ENCODE data around the gene KIF12.

KIF12 gene

DNA sequence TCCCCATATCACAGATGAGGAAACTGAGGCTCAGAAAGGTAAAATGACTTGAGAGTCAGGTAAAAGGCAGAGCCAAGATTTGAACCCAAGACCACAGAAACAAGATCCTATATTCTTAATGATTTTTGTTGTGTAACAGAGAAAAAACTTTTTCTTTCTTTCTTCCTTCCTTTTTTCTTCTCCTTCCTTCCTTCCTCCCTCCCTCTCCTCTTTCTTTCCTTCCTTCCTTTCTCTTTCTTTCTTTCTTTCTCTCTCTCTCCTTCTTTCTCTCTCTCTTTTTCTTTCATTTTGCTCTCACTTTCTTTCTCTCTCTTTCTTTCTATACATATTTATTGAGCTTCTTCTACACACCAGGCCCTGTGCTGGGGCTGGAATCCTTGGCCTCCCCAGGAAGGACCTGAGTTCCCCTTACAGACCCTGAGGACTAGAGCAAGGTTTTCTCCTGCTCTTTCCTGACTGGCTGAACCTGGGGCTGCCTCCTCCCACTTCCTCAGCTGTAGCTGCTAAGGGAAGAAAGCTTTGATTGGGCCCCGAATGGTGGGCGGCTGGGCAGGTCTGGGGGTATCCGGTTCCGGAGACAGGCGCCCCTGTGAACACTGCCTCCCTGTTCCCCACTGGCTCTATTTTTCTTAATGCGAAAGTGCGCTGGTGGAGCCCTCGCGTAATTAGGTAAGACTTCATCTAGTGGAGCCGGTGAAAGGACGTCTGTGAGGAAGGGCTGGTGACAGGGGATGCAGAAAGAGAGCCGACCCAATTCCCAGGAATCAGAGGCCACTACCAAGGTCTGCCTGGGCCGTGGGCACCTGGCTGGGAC, 27.4 kb upstream of the KIF12 start:
- no peak for TF ChIP-seq GATA3 (IDR thresholded peaks at IDR 0.05; ENCODE audit: low read depth, low read length)
- no peak for TF ChIP-seq GATA2 (IDR thresholded peaks at IDR 0.05; ENCODE audit: low read depth, low read length)

DNA sequence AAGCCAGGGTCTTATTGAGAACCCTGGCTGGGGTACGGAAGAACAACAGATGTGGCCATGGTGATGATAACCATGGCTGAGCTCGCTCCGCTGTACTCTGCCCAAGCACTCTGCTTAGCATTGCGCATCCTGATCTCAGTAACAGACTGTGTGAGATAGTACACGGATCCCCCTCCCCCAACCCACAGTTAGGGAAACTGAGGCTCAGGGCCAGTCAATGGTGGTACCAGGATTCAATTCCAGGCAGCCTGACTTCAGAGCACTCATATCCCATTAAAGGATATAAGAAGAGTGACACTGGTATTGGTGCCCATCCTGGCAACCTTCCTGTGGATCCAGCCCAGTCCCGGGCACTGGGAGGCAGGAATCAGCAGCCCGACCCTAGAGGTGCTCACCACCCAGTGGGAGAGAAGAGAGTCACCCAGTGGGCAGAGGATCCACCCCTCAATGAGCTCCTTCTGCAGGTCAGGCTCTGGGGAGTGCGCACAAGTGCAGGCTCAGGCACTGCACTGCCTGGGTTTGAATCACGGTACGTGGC, 26.5 kb upstream of the KIF12 start:
- TF ChIP-seq GATA3 (IDR thresholded peaks at IDR 0.05; ENCODE audit: low read depth, low read length), result no peak
- no peak for TF ChIP-seq GATA2 (IDR thresholded peaks at IDR 0.05; ENCODE audit: low read depth, low read length)

DNA sequence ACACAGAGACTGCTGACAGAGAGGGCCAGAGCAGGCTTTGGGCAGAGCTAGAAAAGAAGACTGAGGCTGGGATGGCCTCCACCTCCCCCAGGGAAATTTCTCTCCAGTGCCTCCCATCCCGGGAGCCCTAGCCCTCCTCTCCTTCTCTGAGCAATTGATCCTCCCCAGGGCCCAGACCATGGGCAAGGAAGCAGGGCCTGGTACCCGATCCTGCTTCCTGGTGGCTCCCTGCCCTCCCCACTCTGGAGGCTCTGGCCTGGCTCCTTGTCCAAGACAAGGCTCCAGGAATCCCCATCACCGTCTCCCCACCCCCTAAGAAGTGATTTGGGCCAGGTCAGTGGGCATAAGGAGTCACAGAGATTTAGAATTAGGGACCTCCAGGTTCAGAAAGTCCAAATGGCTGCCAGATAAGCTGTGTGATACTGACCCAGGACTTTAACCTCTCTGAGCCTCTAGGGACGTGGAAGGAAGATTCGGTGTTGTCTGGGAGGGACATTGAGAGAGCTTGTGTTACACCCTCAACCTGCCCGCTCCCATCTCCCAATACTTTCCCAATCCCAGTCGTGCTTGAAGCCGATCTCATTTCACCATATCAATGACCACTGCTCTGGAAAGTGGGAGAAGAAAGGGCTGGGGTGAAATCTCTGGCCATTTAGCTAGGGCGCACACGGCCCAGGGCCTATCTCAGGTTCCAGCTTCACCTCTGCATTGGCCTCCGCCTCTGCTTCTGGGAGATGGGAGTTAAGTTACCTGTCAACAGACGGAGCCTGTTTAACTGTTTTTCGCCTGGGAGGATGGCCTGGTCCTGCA, 25.8 kb upstream of the KIF12 start:
- TF ChIP-seq GATA3 (IDR thresholded peaks at IDR 0.05; ENCODE audit: low read depth, low read length), result no peak
- no peak for TF ChIP-seq GATA2 (IDR thresholded peaks at IDR 0.05; ENCODE audit: low read depth, low read length)

DNA sequence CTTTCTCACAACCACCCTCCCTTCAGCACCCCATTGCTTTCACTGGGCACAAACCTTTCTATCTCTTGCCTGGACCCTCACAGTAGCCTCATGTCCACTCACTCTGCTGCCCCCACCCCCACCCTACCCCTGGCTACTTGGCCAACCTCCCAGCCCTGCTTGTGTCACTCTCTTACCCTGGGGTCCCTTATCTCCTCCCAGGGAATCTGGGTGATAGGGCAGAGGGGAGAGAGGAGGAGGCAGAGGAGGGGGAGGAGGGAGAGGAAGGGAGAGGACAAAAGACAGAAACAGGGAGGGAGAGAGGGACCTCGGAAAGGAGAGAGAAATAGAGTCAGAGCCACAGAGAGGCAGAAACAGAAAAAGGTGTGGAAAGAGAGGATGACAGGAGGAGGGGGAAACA, 25.0 kb upstream of the KIF12 start:
- no peak for TF ChIP-seq GATA2 (IDR thresholded peaks at IDR 0.05; ENCODE audit: low read depth, low read length)
- no peak for TF ChIP-seq GATA3 (IDR thresholded peaks at IDR 0.05; ENCODE audit: low read depth, low read length)

DNA sequence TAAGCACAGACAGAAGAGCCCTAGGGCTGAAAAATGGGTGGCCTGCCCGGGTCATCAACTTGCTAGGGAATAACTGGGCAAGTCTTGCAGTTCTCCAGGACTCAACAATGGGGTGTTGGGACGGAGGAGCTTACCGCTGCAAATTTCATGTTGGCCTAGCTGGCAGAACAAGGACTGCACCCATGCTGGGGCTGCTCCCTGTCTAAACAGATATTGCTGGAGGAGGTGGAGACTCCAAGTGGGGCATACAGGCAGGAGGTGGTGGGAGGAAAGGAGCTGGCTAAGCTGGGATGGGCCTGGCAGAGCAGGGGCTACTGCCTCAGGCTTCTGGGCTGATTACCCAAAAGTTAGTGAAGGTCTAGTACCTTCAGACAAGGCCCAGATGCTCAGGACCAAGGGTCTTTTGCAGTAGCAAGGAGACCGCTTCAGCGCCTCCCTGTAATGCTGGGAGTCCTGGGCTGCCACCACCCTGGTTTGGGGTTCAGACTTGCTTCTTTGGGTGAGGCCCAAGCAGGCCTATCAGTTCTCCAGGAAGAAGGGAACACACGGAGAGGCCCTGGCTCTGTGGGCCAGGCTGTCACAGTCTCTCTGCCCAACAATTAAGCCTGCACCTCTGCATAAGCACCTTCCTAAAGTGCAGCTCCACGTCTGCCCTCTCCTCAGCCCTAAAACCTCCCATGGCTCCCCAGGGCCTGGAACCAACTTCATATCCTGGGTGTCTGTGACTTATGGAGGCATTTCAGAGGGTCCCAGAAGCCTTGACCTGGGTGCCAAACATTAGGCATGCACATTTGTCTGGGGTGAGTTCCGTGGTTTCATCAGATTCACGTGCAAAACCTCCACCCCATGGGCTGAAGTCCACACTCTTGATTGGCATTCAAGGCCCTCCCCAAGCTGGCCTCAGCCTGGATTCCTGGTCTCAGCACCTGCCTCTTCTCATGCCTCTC, 24.2 kb upstream of the KIF12 start:
- TF ChIP-seq GATA2 (IDR thresholded peaks at IDR 0.05; ENCODE audit: low read depth, low read length), result no peak
- no peak for TF ChIP-seq GATA3 (IDR thresholded peaks at IDR 0.05; ENCODE audit: low read depth, low read length)

DNA sequence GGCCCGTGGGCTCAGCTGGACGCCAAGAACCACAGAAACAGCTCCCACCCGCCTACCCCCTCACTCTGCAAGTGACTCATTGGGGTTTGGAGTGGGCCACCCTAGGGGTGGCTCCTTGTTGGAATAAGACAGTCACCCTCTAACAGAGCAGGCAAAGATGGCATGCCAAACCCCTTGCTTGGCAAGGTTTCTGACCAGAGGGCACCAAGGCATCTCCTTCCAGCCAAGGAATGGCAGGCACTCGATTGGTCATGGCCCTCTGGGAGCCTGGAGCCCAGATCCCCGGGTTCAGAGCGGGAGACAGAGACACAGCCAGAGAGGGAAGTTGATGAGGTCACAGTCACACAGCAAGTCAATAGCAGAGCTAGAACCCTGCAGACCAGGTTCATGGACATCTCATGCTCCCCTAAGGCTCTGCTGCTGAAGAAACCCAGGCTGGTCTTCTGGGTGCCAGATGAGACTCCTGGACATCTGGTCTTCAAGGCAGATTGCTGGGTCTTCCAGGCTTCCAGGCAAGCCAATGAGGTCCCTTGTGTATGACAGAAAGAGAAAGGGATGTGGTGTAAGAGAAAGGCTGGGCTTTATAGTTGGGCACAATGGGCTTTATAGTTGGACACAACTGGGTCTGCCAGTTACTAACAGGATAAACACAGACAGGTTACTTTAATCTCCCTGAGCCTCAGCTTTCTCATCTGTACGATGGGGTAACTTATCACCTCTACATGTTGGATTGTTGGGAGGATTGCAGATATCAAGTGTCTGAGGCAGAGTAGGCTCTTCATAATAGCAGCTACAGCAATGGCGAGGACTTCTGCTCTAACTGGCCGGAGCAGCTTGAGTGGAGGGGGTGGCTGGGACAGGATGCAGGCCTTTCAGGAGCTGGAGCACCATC, 23.3 kb upstream of the KIF12 start:
- TF ChIP-seq GATA2 (IDR thresholded peaks at IDR 0.05; ENCODE audit: low read depth, low read length), result no peak
- no peak for TF ChIP-seq GATA3 (IDR thresholded peaks at IDR 0.05; ENCODE audit: low read depth, low read length)

DNA sequence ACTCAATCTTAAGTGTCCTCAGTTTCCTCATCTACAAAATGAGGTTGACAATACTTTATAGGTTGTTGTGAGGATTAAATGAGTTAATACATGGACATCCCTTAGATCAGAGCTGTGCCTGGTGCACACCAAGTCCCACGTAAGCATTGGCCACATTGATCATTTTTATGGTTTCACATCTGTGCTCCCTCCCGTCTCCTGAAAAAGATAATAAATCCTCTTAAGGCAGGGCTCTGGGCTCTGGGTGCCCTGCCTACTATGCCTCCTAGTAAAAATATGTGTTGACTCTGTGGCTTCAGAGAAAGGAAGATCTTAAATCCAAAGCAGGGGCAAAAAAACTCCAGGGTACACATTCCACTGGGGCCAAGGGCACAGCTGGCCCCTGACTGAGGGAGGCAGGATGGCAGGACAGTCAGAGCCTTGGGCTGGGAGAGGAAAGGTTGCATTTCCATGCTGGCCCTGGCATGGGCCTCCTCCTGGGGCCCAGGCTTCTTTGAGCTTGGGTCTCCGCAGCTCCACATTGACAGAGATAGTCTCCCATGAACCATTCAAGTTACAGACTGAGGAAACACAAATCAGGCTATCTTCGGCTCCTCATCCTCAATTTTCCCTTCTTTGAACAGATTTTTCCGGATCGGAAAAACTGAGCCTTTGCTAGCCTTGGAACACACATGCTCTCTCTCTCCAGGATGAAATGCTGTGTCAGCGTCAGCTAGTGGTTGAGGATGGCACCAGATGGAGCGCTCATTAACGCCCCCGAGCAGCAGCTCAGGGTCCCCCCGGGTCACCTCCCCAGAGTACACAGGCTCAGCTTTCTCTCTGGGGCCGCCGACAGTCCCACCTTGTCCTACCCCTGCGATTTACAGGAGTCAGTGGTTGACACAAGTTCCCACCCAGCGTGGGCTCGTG, 22.4 kb upstream of the KIF12 start:
- TF ChIP-seq GATA2 (IDR thresholded peaks at IDR 0.05; ENCODE audit: low read depth, low read length) (no peak), GATA3 (IDR thresholded peaks at IDR 0.05; ENCODE audit: low read depth, low read length) (no peak)

DNA sequence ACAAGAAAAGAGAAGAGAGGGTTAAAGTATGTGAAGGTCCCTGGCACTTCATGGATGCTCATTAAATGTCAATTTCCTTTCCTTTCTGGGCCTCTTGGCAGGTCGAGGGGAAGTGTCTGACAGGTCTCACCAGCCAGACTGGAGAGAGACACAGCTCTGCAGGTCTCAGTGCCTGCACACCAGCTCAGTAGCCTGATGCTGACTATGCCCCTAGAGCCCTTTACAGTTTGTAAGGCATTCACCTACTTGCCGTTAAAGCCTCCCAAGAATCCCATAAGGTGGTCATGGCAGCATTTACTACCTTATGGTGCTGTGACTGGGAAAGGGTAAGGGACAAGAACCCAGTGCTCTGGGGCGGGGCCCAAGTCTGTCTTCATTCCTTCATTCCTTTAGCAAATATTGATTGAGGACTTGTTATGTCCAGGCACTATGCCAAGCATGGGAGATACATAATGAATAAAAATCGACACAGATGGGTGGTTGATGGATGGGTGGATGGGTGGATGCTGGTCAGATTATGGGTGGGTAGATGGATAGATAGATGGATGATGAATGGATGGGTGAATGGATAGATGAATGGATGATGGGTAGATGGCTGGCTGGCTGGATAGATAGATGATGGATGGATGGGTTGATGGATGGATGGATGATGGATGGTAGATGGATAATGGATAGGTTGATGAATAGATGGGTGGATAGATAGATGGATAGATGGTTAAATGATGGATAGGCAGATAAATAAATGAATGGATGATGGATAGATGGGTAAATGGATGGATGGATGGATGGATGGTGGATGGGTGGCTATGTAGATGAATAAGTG, 21.3 kb upstream of the KIF12 start:
- TF ChIP-seq GATA2 (IDR thresholded peaks at IDR 0.05; ENCODE audit: low read depth, low read length) (no peak), GATA3 (IDR thresholded peaks at IDR 0.05; ENCODE audit: low read depth, low read length) (no peak)

DNA sequence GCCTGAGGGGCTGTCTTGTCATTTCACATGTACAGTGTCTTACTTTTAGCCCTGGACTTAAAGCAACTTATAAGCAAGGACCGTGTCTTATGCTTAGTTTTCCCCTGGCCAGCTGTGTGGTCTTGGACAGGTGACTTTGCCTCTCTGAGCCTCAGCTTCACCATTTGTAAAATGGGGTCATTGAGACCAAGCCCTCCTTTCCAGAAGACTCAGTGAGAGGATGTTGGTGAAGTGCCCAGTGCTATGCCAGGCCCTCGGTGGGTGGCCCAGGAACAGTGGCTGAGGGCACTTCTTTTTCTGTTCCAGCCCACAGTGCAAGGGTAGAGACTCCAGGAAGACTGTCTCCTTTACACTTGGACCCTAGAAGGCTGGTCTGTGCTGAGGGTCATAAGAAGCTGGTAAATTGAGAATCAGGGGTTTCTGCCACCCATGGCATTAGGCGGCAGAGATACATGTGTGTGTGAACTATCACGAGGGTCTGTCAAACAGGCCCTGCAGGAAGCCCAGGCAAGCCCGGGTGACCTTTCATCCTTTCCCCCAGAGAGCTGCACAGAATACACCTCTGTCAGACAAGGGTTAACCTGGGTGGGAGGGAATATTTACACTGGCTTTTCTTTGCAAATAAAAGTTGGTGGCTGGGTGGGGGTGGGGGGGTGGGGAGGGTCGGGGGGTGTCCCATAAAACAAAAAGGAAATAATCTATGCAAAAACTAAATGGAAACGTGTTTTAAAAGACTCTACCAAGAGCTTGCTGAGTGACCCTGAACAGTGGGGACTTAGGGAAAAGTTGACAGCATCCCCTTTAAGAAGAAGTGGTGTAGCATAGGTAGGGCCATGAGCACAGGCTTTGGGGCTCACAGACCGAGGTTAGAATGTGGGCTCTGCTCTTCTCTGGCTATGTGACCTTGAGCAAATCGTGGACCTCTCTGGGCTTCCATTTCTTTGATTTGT, 20.4 kb upstream of the KIF12 start:
- no peak for TF ChIP-seq GATA2 (IDR thresholded peaks at IDR 0.05; ENCODE audit: low read depth, low read length)
- no peak for TF ChIP-seq GATA3 (IDR thresholded peaks at IDR 0.05; ENCODE audit: low read depth, low read length)

Measured in SH-SY5Y (cell line).